ENCODE results near the gene SMG6.

GRCh38 chr17:2025622-2026309 lies 277.8 kb downstream of the SMG6 start:
- TF ChIP-seq, protein P1, sequence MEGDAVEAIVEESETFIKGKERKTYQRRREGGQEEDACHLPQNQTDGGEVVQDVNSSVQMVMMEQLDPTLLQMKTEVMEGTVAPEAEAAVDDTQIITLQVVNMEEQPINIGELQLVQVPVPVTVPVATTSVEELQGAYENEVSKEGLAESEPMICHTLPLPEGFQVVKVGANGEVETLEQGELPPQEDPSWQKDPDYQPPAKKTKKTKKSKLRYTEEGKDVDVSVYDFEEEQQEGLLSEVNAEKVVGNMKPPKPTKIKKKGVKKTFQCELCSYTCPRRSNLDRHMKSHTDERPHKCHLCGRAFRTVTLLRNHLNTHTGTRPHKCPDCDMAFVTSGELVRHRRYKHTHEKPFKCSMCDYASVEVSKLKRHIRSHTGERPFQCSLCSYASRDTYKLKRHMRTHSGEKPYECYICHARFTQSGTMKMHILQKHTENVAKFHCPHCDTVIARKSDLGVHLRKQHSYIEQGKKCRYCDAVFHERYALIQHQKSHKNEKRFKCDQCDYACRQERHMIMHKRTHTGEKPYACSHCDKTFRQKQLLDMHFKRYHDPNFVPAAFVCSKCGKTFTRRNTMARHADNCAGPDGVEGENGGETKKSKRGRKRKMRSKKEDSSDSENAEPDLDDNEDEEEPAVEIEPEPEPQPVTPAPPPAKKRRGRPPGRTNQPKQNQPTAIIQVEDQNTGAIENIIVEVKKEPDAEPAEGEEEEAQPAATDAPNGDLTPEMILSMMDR (IDR thresholded peaks at IDR 0.05): peak; percentile 13
- peak; percentile 71 for TF ChIP-seq EZH2 (IDR thresholded peaks at IDR 0.05; ENCODE audit: borderline replicate concordance, insufficient read depth, low read depth, low read length, poor library complexity, severe bottlenecking)

All from B cell (primary cell).